Inflammatory macrophage (primary cell): ENCODE measurements around the gene PPARD.
"Not testable (repeated sequence)": the region's sequence is repeated elsewhere in the genome, so short reads cannot be mapped to it uniquely, and the experiment has no call there.

Experiments used
- DNase-seq, 2 donors: peaks; one replicate each; pipeline ENCODE4 v3.0.0-alpha.2; 2020 to 2022

Gene PPARD

DNA sequence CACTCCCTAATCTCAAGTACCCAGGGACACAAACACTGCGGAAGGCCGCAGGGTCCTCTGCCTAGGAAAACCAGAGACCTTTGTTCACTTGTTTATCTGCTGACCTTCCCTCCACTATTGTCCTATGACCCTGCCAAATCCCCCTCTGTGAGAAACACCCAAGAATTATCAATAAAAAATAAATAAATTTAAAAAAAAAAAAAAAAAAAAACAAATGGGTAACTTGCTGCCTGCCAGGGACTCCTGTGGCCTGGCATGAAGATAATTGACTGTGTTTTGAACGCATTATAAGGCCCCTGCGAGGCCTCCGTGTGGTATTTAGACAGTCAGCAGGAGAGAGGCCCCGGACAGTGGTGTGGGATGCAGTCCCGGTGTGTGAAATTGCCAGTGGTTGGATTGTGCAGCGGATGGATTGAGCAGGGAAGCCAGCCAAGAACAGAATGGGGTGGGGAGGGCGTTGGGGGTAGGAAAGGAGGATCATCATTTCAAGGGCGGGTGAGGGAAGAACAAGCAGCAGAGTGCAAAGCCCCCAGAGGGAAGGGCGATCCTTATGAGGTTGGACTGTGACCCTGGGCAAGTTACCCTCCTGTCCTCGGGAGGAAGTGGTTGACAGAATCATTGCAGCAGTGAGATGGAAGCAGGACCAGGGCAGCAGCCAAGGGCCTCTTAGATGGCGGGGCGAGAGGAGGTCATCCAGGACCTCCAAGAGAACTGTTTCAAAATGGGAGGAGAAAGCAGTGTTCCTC lies 43.3 kb downstream of the PPARD start:
- DNase-seq: no peak

DNA sequence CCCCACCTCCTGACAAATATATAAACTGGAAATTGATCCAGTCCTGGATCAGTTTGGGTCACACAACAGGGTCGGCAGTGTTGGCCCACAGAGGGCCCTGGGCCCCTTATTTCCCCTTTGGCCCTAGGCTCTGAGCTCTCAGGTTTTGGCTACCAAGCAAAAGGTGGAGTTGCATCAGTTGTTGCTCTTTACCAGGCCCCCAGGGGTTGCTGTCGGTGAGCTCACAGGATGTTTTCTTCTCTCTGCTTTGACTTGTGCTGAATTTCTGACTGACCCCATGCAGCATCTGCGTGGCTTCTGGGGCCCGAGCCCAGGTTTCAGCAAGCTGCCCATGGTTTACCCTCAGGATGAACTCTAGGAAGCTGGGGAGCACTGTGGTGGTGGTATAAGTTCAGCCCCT lies 44.6 kb downstream of the PPARD start:
- no peak for DNase-seq

DNA sequence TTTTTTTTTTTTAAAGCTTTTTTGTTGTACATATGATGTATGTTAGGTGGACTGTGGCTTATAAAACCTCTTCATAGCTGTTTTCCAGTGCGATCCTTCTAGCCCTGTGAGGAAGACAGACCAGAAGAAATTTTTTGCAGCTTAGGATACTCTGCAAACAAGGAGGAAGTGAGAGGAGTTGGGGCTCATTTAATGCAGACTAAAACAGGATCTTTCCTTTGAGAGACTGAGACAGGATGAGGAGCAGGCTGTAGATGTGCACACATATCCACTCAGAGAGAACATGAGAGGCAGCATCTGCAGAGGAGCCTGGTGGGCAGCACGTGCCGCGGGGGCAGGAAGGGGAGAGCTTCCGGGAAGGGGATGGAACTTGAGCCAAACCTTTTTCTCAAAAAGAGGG lies 45.7 kb downstream of the PPARD start:
- peak; percentile 48 to 51 for DNase-seq

DNA sequence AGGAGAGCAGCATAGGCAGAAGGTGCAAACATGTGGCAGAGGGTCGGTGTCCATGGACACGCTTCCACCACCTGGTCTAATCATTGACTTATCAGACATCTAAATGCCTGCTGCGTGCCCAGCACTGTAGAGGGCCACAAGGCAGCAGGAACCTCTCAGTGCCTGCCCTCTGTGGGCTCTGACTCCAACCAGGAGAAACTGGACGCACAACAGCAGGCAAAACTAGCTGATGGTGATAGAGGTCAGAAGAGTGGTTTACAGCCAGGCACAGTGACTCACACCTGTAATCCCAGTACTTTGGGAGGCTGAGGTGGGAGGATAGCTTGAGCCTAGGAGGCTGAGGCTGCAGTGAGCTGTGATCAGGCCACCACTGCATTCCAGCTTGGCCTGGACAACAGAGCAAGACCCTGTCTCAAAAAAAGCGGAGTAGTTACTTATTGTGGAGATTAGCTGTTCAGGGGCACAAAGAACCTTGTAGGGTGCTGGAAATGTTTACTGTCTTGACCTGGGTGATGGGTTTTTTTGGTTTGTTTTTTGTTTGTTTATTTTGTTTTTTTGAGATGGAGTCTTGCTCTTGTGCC lies 46.5 kb downstream of the PPARD start:
- DNase-seq: no peak

DNA sequence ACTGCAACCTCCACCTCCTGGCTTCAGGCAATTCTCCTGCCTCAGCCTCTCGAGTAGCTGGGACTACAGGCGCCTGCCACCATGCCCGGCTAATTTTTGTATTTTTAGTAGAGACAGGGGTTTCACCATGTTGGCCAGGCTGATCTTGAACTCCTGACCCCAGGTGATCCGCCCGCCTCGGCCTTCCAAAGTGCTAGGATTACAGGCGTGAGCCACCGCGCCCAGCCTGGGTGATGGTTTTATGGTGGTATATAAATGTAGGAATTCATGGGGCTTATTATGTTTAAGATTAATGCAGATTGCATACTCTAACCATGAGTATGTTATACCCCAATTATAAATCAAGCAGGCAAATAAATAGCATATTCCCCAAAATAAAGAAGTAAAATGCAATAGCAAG lies 47.0 kb downstream of the PPARD start:
- DNase-seq: not testable (repeated sequence)

DNA sequence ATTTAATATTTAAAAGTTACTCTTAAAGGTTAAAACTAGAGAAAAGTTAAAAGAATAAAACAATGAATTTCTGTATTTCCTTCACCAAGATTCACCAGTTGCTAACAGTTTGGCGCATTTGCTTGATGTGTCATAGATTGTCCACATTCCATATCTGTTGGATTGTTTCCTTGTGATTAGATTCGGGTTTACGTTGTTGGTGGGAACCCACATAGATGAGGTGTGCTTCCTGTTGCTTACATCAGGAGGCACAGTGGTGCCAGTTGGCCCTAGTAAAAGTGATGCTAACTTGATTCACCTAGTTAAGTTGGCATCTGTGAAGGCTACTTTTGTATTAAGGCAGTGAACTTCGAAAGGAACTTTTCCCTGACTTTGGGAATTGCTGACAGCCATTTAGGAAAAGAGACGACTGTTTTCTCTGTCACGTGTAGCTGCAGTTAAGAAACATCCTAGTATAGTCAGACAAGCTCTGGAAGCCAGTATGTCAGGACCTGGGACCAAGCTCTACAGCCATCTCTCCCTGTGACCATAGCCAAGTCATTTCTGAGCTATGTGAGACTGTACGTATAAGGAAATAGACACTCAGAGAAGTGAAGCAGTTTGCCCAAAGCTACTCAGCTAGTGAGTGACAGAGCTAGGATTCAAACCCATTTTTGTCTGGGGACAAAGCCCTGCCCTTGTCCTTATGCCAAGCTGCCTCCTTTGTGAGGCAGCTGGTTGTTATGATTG lies 49.0 kb downstream of the PPARD start:
- no peak for DNase-seq

DNA sequence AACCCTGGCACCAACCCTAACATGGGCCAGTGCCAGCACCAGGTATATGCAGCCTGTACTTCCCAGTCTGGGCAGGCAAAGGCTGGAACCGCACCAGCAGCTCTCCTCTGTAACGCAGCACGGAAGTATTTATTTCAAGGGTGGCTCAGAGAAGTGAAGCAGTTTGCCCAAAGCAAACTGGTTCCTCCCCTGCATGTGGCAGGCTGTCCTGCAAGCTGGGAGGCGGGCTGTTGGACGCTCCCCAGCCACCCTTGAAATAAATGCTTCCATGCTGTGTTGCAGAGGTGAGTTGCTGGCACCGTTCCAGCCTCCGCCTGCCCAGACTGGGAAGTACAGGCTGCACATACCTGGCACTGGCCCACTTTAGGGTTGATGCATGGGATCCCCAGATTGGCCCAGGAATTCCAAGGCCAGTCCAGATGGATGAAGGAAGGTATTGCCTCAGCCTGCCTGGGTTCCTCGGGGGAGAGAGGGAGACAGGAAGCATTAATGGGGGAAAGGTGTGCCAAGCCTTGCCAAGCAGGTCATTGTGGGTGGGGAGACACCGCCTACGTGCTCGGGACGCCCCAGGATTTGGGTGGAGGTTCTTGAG lies 49.8 kb downstream of the PPARD start:
- DNase-seq: no peak

DNA sequence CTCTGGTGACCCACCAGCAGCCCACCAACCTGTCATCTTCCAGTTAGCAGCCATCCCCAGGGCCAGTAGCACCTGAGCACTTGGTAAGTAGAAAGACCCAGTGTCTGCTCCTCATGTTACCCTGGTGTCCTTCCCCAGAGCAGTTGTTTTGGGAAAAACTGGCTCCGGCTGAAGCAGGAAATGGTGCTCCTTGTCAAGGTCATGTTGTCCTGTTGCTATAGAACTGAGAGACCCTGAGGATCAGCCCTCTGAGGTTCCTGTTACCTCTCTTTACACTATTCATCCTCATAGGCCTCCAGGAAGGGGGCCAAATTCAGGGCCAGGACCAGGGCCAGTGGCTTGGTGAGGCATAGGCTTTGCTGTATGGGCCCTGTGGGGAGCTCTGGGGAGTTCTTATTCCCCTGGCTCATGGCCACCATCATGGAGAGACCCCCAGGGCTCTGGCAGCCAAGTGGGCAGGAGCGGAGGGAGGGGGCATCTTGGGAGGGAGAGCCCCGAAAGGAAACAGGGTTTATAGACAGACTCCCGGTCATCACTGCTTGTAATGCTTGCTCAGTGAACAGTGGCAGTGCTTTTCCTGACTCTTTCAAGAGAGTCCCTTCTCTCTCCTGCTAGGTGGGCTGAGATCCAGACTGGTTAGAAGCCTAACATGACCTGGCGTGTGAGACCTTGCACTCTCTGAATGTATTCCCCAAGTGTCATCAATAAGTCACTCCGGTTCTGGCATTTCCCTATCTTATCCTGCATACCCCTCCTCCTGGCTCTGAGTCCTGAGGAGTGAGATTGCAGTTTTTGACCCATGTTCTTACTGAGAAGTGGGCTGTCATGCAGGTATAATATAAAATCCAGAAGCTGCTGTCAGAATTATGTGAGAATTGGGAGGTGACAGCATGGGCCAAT lies 50.7 kb downstream of the PPARD start:
- no peak for DNase-seq

DNA sequence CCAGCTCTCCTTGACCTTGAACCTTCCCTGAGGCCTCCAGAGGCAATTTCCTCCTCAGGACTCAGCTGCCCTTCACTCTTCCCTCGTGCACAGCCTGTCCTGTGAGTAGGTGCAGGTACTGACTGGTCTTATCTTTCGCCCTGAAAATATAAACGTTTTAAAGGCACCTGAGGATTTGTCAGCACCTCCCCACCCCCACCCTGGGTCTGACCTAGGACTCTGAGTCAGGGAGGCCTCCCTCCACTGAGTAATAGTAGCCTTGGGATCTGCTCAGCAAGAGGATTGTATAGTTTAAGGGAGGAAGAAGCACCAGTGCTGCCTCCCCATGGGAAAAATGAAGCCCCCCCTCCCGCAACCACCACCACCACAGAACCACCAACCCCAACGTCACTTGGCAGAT lies 54.6 kb downstream of the PPARD start:
- DNase-seq: peak in 1 of 2 donors; percentile 39

DNA sequence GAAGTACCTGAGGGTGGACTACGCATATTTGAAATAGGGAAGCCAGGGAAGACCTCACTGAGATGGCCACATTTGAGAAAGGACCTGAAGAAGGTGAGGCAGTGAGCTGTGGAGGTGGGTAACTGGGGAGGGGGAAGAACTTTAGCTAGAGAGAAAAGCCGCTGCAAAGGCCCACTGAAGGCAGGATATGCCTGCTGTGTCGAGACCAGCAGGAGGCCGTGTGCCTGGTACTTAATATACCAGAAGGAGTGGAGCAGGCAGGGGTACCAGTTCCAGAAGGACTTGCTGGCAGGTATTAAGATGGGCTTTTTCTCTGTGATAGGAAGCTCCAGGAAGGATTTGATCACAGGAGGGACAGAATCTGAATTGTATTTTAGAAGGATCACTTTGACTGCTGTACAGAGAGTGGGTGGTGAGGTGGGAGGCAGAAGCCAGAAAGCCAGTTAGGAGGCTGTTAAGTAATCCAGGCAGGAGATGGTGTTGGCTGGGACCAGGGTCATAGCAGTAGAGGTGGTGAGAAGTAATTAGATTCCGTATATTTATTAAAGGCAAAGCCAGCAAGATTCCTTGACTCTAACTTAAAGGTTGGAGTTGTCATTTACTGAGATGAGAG lies 55.6 kb downstream of the PPARD start:
- peak in 1 of 2 donors; percentile 29 for DNase-seq

DNA sequence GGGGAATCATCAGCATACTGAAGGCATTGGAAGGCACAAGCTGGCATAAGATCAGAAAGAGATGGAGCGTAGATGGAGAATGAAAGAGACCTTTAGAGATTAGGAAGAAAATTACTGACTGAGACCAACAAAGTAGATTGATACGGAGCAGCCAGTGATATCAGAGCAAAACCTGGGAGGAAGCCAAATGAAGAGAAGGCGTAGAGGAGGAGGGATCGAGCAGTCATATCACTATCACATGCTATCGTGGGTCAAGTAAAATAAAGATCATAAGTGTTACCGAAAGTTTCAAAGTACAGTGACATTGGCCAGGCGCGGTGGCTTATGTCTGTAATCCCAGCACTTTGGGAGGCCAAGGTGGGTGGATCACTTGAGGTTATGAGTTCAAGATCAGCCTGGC lies 56.2 kb downstream of the PPARD start:
- DNase-seq: no peak

DNA sequence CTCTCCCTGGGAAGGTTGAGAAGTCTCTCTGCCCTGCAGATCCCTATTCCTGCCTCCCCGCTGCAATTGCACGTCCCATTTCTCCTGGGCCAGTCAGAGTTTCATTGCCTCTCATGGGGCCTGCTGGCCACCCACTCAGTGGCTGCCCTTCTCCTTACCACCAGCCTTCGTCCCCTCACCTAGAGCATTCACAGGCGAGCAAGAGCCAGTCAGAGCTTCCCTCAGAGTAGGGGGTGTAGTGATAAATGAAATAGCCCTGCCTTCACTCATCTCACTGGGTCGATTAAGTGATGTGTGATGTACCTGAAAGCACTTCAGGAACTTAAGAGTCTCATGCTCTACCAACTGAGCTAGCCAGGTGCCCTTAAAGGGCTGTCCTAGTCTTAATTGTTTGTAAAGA lies 57.8 kb downstream of the PPARD start:
- DNase-seq: no peak

DNA sequence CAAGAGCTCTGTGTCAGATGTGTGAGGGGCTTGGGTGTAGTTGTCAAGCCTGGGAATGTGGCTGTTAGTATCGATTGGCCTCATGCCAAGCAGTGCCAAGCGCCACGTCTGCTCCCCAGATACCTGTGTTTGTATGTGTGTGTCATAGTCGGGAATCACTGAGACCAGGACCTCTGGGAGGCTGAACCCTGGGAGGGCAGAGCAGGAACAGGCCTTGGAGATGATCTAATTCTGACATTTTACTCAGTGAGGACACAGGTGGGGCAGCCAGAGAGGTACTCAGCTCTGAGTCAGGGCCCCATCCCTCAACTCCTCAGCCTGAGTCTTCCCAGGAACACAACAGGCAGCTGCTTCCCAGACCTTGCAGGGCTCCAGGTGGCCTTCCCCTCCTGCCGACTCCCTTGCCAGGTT lies 58.5 kb downstream of the PPARD start:
- DNase-seq: no peak

DNA sequence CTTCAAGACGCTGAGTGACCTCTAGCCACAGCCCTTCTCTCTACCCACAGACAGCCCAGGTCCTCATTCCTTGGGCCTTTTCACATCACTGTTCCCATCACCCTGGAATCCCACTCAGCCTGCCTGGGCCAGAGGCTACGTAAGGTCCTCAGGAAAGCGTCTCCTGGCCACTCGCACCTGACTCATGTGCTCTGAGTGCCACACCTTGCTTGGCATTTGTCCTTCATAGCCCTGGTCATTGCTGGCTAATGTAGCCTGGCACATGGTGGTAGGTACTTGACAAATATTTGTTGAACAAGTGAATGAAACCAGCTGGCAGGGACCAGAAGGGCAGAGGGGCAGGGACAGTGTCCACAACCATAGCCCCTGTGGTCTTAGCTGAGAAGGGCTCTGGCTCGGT lies 59.2 kb downstream of the PPARD start:
- no peak for DNase-seq

DNA sequence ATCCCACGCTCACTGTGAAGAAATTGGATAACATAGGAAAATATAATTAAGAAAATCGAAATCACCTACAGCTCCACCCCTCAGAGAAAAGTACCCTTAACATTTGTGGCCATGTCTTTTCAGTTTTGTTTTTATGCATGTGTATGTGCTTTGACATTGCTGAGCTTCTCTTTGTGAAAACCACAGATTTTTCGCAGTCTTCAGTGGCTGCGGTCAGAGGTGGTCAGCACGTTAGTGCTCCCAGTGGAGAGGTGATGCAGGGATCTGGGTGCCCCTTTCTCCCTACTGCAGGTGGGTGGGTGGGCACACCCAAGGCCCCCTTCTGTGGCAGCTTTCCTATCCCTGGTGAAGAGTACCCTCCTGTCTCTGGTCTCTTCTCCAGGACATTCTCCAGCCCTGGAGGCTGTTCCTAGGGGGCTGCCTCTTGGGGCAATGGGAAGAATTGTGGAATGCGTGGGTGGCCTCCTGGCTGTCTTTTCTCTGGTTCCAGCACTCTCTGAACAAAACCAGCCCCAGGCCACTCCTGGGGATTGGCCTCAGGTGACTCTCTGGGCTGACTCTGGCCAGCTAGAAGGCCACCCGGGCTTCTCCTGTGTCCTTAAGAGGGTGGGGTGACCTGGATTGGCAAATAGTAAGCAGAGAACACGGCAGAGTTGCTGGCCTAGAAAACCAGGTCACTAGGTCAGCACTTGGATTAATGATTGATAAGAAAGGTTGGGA lies 59.9 kb downstream of the PPARD start:
- DNase-seq: no peak

DNA sequence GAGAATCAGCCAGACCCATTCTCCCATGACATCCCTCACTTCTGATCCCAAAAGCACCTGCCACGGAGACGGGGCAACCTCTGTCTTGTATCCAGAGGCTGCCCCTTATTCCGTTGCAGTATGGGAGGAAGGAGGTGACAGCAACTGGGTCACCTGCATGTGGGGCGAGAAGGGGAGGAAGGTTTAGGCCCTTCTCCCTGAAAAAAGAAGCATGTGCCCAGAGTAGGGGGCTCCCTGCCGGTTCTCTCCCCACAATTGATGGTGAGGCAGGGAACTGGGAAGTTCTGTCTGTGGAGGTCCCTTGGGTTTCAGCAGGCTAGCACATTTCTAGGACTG lies 60.5 kb downstream of the PPARD start:
- DNase-seq: no peak

DNA sequence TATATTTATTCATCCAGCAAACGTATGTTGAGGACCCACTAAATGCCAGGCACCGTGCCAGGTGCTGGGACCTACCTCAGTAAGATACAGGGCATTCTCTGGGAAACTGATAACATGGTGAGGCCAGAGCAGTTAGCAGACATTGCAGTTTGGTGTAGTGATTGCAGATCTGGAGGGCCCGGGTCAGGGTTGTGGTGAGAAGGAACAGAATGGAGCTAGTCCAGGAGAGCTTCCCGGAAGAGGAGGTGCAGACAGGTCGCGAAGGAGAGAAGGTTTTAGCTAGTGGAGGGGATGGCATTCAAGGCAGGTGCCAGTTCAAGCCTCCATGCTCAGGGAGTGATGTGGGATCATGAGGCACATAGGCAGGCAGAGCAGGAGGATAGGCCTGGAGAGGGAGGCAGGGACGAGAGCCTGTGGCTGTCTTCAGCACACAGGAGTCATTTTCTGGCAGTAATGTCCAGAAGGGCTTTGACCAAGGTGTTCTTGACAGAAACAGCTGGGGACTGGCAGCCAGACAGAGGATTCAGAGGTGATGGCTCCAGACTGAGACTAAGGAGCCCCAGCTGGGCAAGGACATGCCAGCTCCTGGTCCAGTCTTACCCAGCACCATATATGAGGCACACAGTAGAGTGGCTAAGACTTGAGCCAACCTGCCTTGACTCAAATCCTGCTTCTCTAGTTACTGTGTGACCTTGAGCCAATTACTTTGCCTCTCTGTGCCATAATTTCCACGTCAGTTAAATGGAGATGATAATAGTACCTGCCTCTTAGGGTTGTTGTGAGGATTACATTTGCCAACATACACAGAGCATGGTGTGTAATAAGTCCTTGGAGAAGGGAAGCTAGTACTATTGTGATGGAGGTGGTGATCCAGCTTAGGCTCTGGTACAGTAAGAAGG lies 61.4 kb downstream of the PPARD start:
- DNase-seq: no peak

DNA sequence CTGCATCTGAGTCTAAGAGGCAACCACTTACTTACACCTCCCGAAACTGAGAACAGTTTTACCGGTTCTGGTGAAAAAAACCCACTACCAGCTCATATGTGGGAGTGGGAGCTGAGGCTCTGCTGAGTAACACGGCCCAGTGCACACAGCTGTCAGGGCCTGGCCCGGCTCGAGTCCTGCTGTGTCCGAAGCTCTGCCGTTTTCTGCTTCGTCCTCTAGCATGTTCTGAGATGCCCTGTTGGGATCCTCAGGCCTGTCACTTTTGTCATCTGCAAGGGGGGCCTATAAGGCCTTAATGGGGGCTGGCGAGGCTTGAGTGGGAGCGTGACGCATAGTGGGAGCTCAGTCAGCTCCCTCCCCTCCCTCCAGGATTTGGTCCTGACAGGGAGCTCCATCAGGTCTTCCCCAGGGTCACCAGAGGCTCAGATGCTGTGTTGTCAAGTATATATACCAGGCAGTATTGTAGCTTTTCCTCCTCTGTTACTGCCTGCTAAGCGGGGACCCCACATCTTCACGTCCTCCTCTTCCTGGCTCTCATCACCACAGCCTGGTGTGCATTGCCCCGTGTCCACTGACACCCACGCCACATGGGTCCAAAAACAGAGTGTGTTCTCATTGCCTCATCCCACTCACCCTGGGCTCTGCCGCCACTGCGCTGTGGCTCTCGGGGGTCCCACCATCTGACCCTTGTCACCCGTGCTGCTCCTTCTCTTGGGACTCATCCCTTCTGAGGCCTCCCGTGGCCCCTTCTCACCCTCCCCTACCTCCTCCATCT lies 64.5 kb downstream of the PPARD start:
- DNase-seq: no peak

DNA sequence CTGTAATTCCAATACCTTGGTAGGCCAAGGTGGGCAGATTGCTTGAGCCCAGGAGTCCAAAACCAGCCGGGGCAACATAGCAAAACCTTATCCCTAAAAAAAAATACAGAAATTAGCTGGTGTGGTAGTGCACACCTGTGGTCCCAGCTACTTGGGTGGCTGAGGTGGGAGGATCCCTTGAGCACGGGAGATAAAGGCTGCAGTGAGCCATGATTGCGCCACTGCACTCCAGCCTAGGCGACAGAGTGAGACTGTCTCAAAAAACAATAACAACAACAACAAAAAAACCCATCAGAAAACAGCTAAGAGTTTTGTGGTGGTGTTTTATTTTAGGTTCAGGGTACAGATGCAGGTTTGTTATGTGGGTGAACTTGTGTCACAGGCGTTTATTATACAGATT lies 66.9 kb downstream of the PPARD start:
- no peak for DNase-seq

DNA sequence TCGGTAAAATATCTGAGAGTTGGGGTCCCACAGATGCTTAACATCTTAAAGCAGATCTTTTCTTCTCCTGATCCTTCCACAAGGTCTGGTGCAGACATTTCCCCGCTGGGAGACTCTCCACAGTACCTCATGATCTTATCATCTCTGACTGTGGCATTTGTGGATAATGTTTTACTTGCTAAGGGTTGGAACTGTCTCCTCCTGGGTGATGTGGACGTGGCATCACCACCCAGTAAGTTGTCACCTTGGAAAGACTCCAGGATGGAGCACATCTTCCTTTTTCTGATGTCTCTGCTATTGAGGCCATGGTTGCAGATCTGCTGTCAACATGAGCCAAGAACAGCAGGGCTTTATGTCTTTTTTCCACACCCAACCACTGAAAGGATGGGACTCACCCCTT lies 67.8 kb downstream of the PPARD start:
- no peak for DNase-seq
